Astrocyte (in vitro differentiated cells and primary cell): ENCODE results near the gene SLIT3. TPM values are rescaled to one million over a fixed set of nuclear protein-coding genes. Genes with fewer than 3 reads are reported as not detected.
A peak's percentile ranks its signal among the peaks of the same experiment; 100 is the strongest.

Experiments
- DNase-seq: peaks from one replicate; pipeline ENCODE4 v3.0.0-alpha.2; 2010; ENCODE audit warnings: low read depth
- FAIRE-seq: peaks from 2 replicates; lab custom pipeline; 2011; peaks lifted over from hg19 to GRCh38; lab: Jason Lieb, UNC
- H2AFZ ChIP-seq: 2 replicates; pipeline ENCODE4 v1.6.0; 2012; ENCODE audit warnings: low read depth, low read length, inconsistent platforms
- H3K27ac ChIP-seq: 2 replicates; pipeline ENCODE4 v1.5.1; 2011; ENCODE audit warnings: low read depth, low read length, inconsistent platforms
- H3K27me3 ChIP-seq: 2 replicates; pipeline ENCODE4 v1.6.0; 2011; ENCODE audit warnings: low read length, inconsistent platforms; ENCODE audit not compliant: insufficient read depth
- H3K36me3 ChIP-seq: 2 replicates; pipeline ENCODE4 v1.5.1; 2011; ENCODE audit warnings: low read length, inconsistent platforms; ENCODE audit not compliant: insufficient read depth
- H3K4me1 ChIP-seq: 2 replicates; pipeline ENCODE4 v1.5.1; 2011; ENCODE audit warnings: low read length, inconsistent platforms; ENCODE audit not compliant: insufficient read depth
- H3K4me2 ChIP-seq: 2 replicates; pipeline ENCODE4 v1.6.0; 2012; ENCODE audit warnings: low read length, inconsistent platforms
- H3K4me3 ChIP-seq: 2 replicates; pipeline ENCODE4 v1.5.1; 2011; ENCODE audit warnings: low read depth, mild to moderate bottlenecking, low read length, inconsistent platforms; ENCODE audit not compliant: insufficient read depth
- H3K79me2 ChIP-seq: 2 replicates; pipeline ENCODE4 v1.6.0; 2012; ENCODE audit warnings: mild to moderate bottlenecking, low read length, inconsistent platforms; ENCODE audit not compliant: insufficient read depth
- H3K9ac ChIP-seq: 2 replicates; pipeline ENCODE4 v1.6.0; 2012; ENCODE audit warnings: mild to moderate bottlenecking, low read length, inconsistent platforms
- H3K9me3 ChIP-seq: 2 replicates; pipeline ENCODE4 v1.5.1; 2012; ENCODE audit warnings: low read depth, mild to moderate bottlenecking, low read length, inconsistent platforms; ENCODE audit not compliant: insufficient read depth
- H4K20me1 ChIP-seq: 2 replicates; pipeline ENCODE4 v1.6.0; 2012; ENCODE audit warnings: low read length, inconsistent platforms; ENCODE audit not compliant: insufficient read depth
- H3K27ac Mint-ChIP-seq: one replicate; pipeline ENCODE4 v1.8.0; 2021; ENCODE audit warnings: mild to moderate bottlenecking, mixed read lengths; ENCODE audit not compliant: unreplicated experiment
- H3K27me3 Mint-ChIP-seq: one replicate; pipeline ENCODE4 v1.8.0; 2021; ENCODE audit warnings: low read depth, mixed read lengths; ENCODE audit not compliant: unreplicated experiment
- H3K36me3 Mint-ChIP-seq: one replicate; pipeline ENCODE4 v1.8.0; 2021; ENCODE audit warnings: low read depth, mixed read lengths; ENCODE audit not compliant: unreplicated experiment
- H3K4me1 Mint-ChIP-seq: one replicate; pipeline ENCODE4 v1.8.0; 2021; ENCODE audit warnings: low read depth, mixed read lengths; ENCODE audit not compliant: unreplicated experiment
- H3K4me3 Mint-ChIP-seq: one replicate; pipeline ENCODE4 v1.8.0; 2021; ENCODE audit warnings: mild to moderate bottlenecking, moderate library complexity, mixed read lengths; ENCODE audit not compliant: unreplicated experiment
- H3K9me3 Mint-ChIP-seq: one replicate; pipeline ENCODE4 v1.8.0; 2021; ENCODE audit warnings: mild to moderate bottlenecking, mixed read lengths; ENCODE audit not compliant: unreplicated experiment
- CTCF ChIP-seq: IDR thresholded peaks from 2 replicates; pipeline ENCODE4 v1.5.1; 2011; ENCODE audit warnings: low read depth, mild to moderate bottlenecking, inconsistent platforms, low read length, moderate library complexity; ENCODE audit not compliant: insufficient read depth
- EZH2 ChIP-seq: IDR thresholded peaks from 2 replicates; pipeline ENCODE4 v1.6.1; 2012; ENCODE audit warnings: mild to moderate bottlenecking, low read length, inconsistent platforms; ENCODE audit not compliant: insufficient read depth
- total RNA-seq: library from RNA; stranded (reverse); gene quantifications from 2 replicates; pipeline ENCODE4 v1.2.1, GENCODE V29; 2021

Gene SLIT3
- total RNA-seq, 1 donor from 2014 or later: 20.7 TPM

- Histone ChIP-seq H3K9ac (no peak overlapping the region), H3K4me2 (no peak overlapping the region), H3K36me3 (no peaks in the 10 kb centered on the region), H3K27me3 (no peaks in the 10 kb centered on the region), H4K20me1 (no peaks in the 10 kb centered on the region), H3K4me1 (peaks cover 4% of the 10 kb centered on the region), H3K4me3 (no peak overlapping the region), H3K27ac (no peak overlapping the region), H2AFZ (no peak overlapping the region), H3K9me3 (no peaks in the 10 kb centered on the region), H3K79me2 (no peaks in the 10 kb centered on the region)
- Mint-ChIP-seq H3K4me3 (no peak overlapping the region), H3K4me1 (peaks cover 44% of the 10 kb centered on the region), H3K9me3 (peaks cover 3% of the 10 kb centered on the region), H3K27me3 (peaks cover 5% of the 10 kb centered on the region), H3K36me3 (peaks cover 6% of the 10 kb centered on the region), H3K27ac (no peak overlapping the region)
- no peak for DNase-seq
- no peak for TF ChIP-seq EZH2
- TF ChIP-seq CTCF: no peak
- no peak for FAIRE-seq
These were observed 202.4 kb downstream of the SLIT3 start for GRCh38 chr5:169098331-169099121.

GRCh38 chr5:169097374-169098326 is 203.3 kb downstream of the SLIT3 start:
- Mint-ChIP-seq H3K4me3 (no peak overlapping the region), H3K4me1 (peaks cover 44% of the 10 kb centered on the region), H3K36me3 (peaks cover 6% of the 10 kb centered on the region), H3K27me3 (peaks cover 5% of the 10 kb centered on the region), H3K9me3 (peaks cover 3% of the 10 kb centered on the region), H3K27ac (peak overlapping the region; percentile 36)
- Histone ChIP-seq H3K9me3 (no peaks in the 10 kb centered on the region), H3K4me1 (peaks cover 4% of the 10 kb centered on the region), H4K20me1 (no peaks in the 10 kb centered on the region), H3K4me3 (no peak overlapping the region), H3K27ac (no peak overlapping the region), H3K36me3 (no peaks in the 10 kb centered on the region), H3K79me2 (no peaks in the 10 kb centered on the region), H2AFZ (no peak overlapping the region), H3K27me3 (no peaks in the 10 kb centered on the region), H3K9ac (no peak overlapping the region), H3K4me2 (peak overlapping the region; percentile 15)
- TF ChIP-seq EZH2: no peak
- TF ChIP-seq CTCF: no peak
- DNase-seq (peak; percentile 60), FAIRE-seq (no peak)
